Activated CD4-positive, CD25-positive, alpha-beta regulatory T cell treated with anti-CD3 and anti-CD28 coated beads, Interleukin-2, amount 50 U/mL, for 24 hours (primary cell): ENCODE results near the gene LYRM2.

Experiments used
- ATAC-seq, 2 donors: fragments of 150-1000 bp; cut with Tn5 transposase; one replicate each; pipeline ENCODE4 v1.10.0; 2021; ENCODE audit warnings: mild to moderate bottlenecking in 1 of 2, moderate library complexity in 1 of 2

The LYRM2 gene

GRCh38 chr6:89638320-89639195 lies at the start of gene LYRM2:
Gene LYRM2, minus strand, starts transcription at chr6:89638747. Its CDS starts 31 bp downstream, at chr6:89638716.
- ATAC-seq: peak; percentile 94 to 96

- ATAC-seq: no peak
Measured at GRCh38 chr6:89688328-89688727, 49.8 kb upstream of the LYRM2 start.

DNA sequence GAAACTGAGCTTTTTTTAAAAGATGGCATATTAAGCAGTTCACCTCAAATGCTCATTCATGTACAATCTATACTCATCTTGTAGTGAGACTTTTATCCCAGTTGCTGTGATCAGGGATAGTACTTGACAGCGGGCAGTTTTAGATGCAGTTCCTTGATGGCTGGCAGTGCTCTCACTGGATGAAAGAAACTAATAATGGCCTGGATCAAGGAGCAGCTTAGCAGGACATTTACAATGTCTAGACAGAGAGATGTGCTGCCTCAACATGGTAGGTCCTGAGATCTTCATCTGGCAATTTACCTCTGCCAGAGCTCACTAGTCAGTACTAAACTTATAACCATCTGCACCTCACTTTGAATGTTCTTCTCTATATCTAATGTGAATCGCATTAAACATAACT lies 46.8 kb upstream of the LYRM2 start:
- ATAC-seq: no peak

DNA sequence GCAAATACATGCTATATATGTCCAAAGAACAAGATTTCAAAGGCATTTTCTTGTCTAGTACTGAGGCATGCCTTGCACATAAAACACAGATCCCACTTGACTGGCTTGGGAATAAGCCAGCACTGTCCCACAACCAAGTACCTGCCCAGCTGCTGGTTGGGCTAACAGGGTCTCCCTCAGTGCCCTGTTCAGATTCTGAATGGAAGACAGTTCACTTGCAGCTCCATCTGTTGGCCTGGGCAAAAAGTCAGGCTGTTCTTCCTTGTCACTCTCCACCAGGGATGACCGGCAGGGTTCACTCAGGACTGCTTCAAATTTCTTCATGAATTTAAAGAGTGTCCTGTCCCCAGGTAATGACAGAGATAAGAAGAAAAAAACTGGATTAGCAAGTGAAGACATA lies 44.4 kb upstream of the LYRM2 start:
- no peak for ATAC-seq

DNA sequence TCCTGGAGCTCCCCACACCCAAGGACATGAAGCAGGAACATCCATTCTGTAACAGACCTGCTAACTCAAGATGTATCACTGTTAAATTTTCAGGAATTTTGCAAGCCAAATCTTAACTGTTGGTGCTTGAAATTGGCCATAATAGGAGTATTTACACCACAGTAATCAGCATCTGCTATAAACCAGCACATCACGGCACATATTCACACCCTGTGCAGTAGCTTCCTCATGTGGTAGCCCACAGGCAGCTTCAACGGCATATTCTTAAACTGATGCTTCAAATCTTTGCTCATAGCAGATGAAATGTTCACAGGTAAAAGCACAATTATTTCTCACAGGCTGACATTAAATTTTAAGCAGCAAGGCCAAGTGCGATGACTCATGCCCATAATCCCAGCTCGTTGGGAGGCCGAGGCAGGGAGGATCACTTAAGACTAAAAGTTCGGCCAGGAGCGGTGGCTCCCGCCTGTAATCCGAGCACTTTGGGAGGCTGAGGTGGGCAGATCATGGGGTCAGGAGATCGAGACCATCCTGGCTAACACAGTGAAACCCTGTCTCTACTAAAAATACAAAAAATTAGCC lies 43.5 kb upstream of the LYRM2 start:
- no peak for ATAC-seq

DNA sequence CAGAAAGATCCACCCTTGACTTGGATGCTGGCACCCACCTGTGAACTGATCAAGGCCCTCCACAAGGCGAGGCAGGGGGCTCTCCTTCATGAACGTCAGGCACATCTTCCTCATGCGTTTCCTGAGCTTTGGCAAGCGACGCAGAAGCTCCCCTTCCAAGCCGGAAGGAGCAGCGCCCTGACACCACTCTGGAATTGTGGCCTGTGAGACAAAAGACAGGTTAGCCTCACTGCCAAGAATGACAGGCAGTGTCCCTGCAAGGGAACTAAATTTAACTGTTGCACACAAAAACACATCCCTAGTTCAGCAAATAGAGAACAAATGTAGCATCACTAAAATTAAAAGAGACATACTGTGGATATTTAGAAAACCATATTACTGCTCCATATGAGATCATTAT lies 42.0 kb upstream of the LYRM2 start:
- ATAC-seq: no peak

DNA sequence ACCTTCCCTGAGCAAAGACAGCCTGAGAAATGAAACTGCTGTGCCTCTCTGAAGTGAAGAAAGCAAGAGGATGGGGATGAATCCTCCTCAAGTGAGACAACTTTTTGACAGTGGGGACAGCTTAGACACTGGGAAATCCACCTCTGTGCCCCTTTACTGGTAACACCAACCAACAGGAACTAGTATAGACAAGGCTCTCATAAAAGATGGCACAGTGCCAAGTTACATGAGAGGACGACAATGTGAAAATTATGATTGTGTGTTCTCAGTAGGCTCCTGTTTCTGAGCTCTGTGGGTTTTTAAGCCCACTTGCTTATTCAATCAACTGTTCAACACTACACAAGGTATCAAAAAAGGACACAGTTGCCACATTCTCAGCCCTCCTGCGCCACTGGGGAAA lies 41.6 kb upstream of the LYRM2 start:
- ATAC-seq: no peak

- no peak for ATAC-seq
Measured at GRCh38 chr6:89679215-89680120, 40.9 kb upstream of the LYRM2 start.

DNA sequence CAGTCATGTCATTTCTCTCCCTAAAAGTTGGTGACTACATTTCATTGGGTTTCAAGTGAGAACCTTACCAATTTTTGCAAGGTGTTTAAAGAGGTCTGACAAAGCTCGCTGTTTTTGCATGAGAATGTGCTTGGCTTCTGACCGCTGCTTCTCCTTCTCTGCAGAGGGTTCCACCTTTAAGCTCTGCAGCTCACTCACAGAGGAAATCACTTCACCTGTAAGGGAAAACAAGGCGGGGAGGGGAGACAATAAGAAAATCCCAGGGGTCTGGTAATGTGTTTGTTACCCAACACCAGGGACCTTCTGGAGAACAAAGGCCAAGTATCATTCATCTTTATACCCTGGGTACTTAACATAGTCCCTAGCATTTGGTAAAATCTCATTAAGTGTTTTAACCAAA lies 40.0 kb upstream of the LYRM2 start:
- no peak for ATAC-seq

- ATAC-seq: no peak
Measured at GRCh38 chr6:89675949-89676748, 37.6 kb upstream of the LYRM2 start.

DNA sequence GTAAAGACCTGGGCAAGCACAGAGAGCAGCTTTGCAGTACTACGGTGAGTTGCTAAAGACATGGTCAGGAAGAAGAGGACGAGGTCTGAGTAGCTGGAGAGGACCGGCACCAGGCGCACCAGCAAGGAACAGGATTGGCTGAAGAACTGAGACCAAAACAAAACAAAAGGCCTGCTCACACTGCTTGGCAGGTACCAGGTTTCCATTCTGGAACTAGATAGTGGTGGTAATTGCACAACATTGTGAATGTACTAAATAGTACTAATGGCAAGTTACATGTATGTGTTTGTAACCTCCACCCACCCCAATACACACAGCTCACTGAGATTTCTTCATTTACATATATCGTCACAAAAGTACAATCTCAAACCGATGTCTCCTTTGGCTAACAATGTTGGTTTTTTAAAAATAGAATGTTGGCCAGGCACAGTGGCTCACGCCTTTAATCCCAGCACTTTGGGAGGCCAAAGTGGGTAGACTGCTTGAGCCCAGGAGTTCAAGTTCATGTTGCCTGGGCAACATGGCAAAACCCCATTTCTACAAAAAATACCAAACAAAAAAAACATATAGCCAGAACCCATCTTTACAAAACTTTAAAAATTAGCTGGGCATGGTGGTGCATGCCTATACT lies 32.5 kb upstream of the LYRM2 start:
- no peak for ATAC-seq

- ATAC-seq: no peak
Measured at GRCh38 chr6:89669002-89669401, 30.5 kb upstream of the LYRM2 start.

- ATAC-seq: no peak
Measured at GRCh38 chr6:89667872-89668556, 29.5 kb upstream of the LYRM2 start.

- ATAC-seq: no peak
Measured at GRCh38 chr6:89662659-89663223, 24.2 kb upstream of the LYRM2 start.

DNA sequence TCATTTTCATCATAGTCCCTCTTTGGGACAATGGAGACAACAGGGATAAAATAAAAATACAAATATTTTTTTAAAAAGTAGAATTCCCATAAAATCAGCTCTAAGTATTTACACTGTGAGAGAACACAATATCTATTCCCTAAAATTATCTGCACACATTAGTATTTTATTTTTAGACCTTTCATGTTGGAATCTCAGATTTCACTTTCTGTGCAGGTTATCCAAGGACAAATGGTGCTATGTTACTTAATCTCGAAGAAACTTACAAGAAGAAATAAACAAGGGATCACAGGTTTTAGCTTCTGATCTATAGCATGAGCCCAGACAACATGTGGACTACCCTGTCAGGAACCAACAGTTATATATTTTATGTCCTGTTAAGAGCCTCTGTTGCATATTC lies 23.0 kb upstream of the LYRM2 start:
- ATAC-seq: no peak

- ATAC-seq: no peak
Measured at GRCh38 chr6:89660981-89661380, 22.4 kb upstream of the LYRM2 start.

GRCh38 chr6:89657445-89658158 lies 19.1 kb upstream of the LYRM2 start:
- ATAC-seq: no peak

GRCh38 chr6:89655122-89655521 lies 16.6 kb upstream of the LYRM2 start:
- ATAC-seq: no peak

GRCh38 chr6:89650579-89650978 lies 12.0 kb upstream of the LYRM2 start:
- ATAC-seq: no peak

GRCh38 chr6:89649682-89650081 lies 11.1 kb upstream of the LYRM2 start:
- no peak for ATAC-seq
